Left lobe of liver (tissue), 2 donors: Measurements from ENCODE around the gene SH3BP2. TPM values are rescaled to one million over a fixed set of nuclear protein-coding genes. Genes with fewer than 3 reads are reported as not detected.

Experiments used
- ATAC-seq: fragments of 200-7000 bp; cut with Tn5 transposase; one replicate; pipeline ENCODE4 v1.9.1; 2020; ENCODE audit warnings: mild to moderate bottlenecking, moderate library complexity
- DNase-seq: peaks from one replicate; pipeline ENCODE4 v3.0.0-alpha.2; 2020; ENCODE audit warnings: low spot score
- total RNA-seq: library from RNA; stranded (reverse); gene quantifications from one replicate; pipeline ENCODE4 v1.2.1, GENCODE V29; 2021
- donor health status: DM: no; HTN: no; CAD: no; lungs with moderate emphysema.
- donor health status: DM: no; HTN: yes; CAD: no.

The SH3BP2 gene
- total RNA-seq, 1 donor from 2014 or later: 59.8 TPM

DNA sequence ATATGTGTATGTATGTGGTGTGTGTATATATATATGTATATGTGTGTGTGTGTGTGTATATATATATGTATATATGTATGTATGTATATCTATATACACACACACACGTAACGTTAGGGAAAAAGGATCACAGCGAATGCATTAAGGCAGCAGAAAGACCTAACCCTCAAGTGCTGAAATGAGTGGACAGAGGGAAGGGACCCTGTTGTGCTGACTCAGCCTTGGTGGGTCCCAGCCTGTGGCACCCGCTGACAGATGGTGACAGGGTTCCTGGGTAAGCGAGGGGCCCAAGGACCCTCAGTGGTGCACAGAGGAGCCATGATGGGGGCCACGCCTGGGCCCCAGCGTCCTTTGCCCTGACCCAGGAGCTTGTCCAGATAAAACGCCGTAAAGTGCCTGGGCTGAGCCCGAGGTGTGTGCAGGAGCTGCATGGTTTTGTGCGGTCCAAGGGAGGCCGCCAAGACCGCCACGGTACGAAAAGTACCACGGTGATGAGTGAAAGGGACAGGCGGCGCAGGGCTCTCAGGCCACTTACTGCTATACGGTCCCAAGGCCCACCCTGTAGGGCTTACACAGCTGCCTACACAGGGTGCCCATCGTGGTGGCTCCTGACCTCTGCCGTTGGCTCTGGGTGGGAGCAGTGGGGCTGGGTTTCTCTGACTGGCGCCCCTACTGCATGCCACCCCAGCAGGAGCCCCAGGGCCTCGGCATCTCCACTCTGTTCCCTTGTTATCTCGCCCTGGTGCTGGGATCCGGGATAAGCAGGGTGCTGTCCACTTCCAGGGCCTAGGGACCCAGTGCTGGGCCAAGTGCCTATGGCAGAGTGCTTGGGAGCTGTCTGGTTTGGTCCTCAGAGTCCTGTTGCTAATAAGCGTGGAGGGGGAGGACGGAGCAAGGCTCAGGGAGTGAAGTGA is 10.0 kb downstream of the SH3BP2 start:
- DNase-seq: peak; percentile 45
- ATAC-seq: no peak

GRCh38 chr4:2803624-2804448 is 11.0 kb downstream of the SH3BP2 start:
- ATAC-seq: no peak
- peak; percentile 54 for DNase-seq

- ATAC-seq (no peak), DNase-seq (no peak)
Measured at GRCh38 chr4:2804449-2804972, 11.6 kb downstream of the SH3BP2 start.

DNA sequence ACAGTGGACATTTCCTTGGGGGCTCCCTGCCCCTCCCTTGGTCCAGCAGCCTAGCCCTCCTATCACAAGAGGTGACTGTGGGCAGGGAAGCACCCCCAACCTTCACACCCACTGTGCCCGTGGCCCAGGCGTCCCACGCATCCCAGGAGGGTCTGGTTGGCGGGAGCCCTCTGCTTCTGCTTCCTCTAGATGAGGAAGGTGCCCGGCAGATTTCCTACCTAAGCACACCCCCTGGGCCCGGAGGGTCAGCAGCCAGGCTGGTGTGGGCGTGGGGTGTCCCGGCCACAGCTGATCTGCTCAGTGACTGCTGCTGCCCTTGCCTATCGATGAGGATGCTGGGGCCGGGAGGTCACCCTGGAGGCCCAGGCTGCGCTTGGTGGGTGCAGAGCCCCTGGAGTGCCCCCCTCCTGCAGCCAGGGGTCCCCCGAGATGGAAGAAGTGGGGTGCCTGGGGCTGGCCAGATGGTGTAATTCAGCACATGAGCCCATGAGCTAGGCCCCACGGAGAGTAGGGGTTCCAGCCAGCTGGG is 12.2 kb downstream of the SH3BP2 start:
- DNase-seq (no peak), ATAC-seq (no peak)

DNA sequence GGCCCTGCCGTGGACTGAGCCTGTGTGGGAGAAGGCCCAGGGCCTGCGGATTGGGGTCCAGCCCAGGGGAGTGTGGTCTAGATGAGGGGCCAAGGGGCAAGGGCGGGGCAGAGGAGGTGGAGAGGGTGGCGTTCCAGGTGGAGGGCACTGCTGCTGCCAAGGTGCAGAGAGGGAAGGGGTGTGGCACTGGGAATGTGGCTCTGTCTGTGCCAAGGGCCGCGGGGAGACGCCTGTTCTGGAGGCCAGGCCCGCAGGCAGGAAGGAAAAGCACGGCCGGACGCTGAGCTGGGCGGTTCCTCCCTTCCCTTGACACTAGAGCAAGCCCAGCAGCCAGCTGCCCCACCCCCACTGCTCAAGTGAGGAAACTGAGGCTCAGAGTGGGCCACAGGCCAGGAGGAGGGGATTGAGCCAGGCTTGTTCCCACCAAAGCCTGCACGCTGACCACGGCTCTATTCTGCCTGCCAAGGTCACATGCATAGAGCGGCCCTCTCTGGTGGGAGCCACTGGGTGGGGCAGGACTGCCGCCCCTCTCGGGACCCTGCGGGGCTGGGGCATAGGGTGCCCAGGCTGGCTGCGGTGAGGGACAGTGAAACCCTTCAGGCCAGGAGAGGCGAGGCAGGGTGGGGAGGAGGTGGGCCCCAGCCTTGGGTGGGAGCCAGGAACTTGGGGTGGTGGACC is 13.0 kb downstream of the SH3BP2 start:
- peak; percentile 55 for ATAC-seq

GRCh38 chr4:2806390-2807355 is 13.8 kb downstream of the SH3BP2 start:
- ATAC-seq: peak; percentile 59
- DNase-seq: no peak

More for the DNA sequence above, 13.0 kb downstream of the SH3BP2 start:
- no peak for DNase-seq

GRCh38 chr4:2807571-2807970 is 14.7 kb downstream of the SH3BP2 start:
- ATAC-seq (no peak), DNase-seq (no peak)

GRCh38 chr4:2808001-2808400 is 15.1 kb downstream of the SH3BP2 start:
- no peak for DNase-seq
- ATAC-seq: no peak

DNA sequence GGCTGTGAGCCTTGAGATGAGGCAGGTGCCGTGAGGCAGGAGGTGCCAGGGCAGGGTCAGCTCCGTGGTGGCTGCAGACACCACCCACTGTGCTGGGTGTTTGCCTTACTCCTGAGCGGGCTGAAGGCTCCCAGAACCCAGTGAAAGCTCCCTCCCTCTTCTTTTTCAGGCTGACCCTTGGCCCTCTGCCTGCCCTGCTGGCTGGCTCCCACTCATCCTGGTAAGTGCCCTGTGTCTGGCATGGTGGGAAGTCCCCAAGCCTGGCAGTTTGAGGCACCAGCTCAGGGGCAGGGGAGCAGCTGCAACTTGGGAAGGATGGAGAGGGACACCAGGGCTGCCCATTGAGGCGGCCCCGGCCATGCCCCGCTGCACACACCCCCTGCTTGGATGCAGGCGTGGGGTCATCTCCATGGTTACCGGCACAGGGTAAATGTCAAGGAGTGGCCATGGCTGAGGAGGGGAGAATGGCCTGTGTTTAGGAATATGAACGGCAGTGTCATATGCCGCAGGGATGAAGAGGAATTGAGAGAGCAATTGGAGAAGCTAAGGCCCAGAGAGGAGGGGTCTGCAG is 16.8 kb downstream of the SH3BP2 start:
- peak; percentile 48 for ATAC-seq
- no peak for DNase-seq

GRCh38 chr4:2810388-2810787 is 17.5 kb downstream of the SH3BP2 start:
- no peak for ATAC-seq
- no peak for DNase-seq

- ATAC-seq: peak; percentile 39
- DNase-seq: no peak
Measured at GRCh38 chr4:2811830-2812611, 19.1 kb downstream of the SH3BP2 start.

DNA sequence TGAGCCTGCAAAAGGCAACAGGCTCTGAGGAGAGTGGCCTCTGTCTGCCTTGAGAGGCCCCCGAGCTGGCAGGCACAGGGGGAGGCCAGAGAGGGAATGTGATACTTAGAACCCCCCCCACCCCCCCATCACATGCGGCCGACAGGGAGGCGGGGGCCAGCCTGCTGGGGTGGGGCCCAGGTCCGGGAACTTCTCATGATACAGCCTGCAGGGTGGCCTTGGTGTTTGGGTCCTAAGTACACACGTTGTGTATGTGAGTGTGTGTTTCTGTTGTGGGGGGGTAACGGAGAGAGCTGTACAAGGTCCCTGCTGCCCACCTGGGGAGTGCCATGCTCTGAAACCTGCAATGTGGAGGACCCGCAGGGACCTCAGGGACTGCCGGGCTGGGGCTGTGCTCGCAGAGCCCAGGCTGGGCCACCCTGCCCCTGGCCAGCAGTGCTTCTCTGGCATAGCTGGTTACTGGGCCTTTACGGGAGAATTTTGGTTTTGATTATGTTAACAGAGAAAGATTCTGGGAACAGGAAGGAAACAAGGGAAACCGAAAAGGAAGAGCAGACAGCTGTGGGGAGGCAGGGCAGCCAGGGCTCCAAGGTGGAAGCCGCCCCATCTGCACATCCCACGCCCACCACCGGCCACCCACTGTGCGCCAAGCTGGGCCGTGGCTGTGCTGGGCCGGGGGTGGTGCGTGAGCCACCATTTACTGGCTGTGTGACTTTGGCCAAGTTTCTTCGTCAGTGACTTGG is 19.9 kb downstream of the SH3BP2 start:
- ATAC-seq (no peak), DNase-seq (no peak)

- DNase-seq: no peak
- no peak for ATAC-seq
Measured at GRCh38 chr4:2813446-2814405, 20.8 kb downstream of the SH3BP2 start.

DNA sequence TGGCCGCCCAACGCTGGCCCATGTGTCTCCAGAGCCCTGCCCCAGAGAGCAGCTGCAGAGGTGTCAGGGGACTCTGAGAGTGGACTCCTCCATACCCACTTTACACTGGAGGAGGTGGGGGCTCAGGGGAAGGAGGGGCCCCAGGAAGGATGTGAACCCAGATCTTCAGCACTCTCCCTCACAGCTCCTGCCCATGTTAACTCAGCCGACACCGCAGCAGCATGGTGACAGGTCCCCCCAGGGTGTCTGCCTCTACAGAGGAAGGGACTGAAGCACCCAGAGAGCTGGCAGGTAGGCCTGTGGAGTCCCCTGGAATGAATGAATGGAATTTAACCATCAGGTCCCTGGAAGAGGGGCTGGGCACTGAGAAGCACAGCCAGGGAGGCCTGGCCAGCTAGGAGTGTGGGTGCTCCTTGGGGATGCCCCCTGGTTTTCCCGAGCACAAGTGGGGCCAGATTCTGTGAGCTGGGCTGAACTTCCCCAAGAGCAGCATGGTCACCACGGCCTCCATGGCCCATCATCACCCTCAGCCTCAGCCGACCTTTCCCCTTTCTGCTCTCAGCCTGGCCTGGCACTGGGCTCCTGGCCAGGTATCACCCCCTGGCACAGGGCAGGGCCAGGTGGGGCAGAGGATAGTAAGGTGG is 21.9 kb downstream of the SH3BP2 start:
- ATAC-seq (no peak), DNase-seq (no peak)

- ATAC-seq (no peak), DNase-seq (no peak)
Measured at GRCh38 chr4:2816401-2816954, 23.6 kb downstream of the SH3BP2 start.

DNA sequence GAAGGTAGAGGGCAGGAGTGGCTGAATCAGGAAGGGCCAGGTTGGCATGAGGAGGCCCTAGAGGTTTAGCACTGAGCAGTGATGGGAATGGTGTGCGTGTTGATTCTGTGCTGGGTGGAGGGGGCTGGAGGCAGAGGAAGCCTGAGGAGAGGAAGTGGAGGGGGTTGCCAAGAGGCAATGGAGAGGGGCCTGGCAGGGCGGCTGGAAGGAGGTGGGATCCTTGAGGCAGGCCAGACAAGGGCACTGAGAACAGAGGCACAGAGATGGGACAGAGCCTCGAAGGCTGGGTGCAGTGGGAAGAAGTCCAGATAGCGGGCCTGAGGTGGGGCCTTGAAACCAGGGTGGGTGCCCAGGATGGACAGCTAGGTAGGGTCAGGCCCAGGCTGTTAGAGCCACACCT is 24.3 kb downstream of the SH3BP2 start:
- ATAC-seq (no peak), DNase-seq (no peak)
